ENCODE measurements around the gene KLC1.

The KLC1 gene

GRCh38 chr14:103702095-103702494 lies 73.1 kb downstream of the KLC1 start:
- DNase-seq (ENCODE audit: low spot score) = no peak
- TF ChIP-seq CTCF (IDR thresholded peaks at IDR 0.05; ENCODE audit: extremely low read depth, missing control alignments) = no peak

GRCh38 chr14:103702497-103703432 lies 73.8 kb downstream of the KLC1 start:
- no peak for TF ChIP-seq CTCF (IDR thresholded peaks at IDR 0.05; ENCODE audit: extremely low read depth, missing control alignments)
- no peak for DNase-seq (ENCODE audit: low spot score)

- no peak for TF ChIP-seq CTCF (IDR thresholded peaks at IDR 0.05; ENCODE audit: extremely low read depth, missing control alignments)
Measured at GRCh38 chr14:103703433-103704385, 74.7 kb downstream of the KLC1 start.

GRCh38 chr14:103704708-103705107 lies 75.7 kb downstream of the KLC1 start:
- DNase-seq (ENCODE audit: low spot score) = no peak
- no peak for TF ChIP-seq CTCF (IDR thresholded peaks at IDR 0.05; ENCODE audit: extremely low read depth, missing control alignments)

More at GRCh38 chr14:103703433-103704385, 74.7 kb downstream of the KLC1 start:
- DNase-seq (ENCODE audit: low spot score) = no peak

GRCh38 chr14:103705118-103705503 lies 76.1 kb downstream of the KLC1 start:
- no peak for TF ChIP-seq CTCF (IDR thresholded peaks at IDR 0.05; ENCODE audit: extremely low read depth, missing control alignments)
- no peak for DNase-seq (ENCODE audit: low spot score)

- DNase-seq (ENCODE audit: low spot score) = no peak
- no peak for TF ChIP-seq CTCF (IDR thresholded peaks at IDR 0.05; ENCODE audit: extremely low read depth, missing control alignments)
Measured at GRCh38 chr14:103705504-103706284, 76.7 kb downstream of the KLC1 start.
